ENCODE data around the gene PSME4.

Gene PSME4, protein sequence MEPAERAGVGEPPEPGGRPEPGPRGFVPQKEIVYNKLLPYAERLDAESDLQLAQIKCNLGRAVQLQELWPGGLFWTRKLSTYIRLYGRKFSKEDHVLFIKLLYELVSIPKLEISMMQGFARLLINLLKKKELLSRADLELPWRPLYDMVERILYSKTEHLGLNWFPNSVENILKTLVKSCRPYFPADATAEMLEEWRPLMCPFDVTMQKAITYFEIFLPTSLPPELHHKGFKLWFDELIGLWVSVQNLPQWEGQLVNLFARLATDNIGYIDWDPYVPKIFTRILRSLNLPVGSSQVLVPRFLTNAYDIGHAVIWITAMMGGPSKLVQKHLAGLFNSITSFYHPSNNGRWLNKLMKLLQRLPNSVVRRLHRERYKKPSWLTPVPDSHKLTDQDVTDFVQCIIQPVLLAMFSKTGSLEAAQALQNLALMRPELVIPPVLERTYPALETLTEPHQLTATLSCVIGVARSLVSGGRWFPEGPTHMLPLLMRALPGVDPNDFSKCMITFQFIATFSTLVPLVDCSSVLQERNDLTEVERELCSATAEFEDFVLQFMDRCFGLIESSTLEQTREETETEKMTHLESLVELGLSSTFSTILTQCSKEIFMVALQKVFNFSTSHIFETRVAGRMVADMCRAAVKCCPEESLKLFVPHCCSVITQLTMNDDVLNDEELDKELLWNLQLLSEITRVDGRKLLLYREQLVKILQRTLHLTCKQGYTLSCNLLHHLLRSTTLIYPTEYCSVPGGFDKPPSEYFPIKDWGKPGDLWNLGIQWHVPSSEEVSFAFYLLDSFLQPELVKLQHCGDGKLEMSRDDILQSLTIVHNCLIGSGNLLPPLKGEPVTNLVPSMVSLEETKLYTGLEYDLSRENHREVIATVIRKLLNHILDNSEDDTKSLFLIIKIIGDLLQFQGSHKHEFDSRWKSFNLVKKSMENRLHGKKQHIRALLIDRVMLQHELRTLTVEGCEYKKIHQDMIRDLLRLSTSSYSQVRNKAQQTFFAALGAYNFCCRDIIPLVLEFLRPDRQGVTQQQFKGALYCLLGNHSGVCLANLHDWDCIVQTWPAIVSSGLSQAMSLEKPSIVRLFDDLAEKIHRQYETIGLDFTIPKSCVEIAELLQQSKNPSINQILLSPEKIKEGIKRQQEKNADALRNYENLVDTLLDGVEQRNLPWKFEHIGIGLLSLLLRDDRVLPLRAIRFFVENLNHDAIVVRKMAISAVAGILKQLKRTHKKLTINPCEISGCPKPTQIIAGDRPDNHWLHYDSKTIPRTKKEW (N-terminal part only)

DNA sequence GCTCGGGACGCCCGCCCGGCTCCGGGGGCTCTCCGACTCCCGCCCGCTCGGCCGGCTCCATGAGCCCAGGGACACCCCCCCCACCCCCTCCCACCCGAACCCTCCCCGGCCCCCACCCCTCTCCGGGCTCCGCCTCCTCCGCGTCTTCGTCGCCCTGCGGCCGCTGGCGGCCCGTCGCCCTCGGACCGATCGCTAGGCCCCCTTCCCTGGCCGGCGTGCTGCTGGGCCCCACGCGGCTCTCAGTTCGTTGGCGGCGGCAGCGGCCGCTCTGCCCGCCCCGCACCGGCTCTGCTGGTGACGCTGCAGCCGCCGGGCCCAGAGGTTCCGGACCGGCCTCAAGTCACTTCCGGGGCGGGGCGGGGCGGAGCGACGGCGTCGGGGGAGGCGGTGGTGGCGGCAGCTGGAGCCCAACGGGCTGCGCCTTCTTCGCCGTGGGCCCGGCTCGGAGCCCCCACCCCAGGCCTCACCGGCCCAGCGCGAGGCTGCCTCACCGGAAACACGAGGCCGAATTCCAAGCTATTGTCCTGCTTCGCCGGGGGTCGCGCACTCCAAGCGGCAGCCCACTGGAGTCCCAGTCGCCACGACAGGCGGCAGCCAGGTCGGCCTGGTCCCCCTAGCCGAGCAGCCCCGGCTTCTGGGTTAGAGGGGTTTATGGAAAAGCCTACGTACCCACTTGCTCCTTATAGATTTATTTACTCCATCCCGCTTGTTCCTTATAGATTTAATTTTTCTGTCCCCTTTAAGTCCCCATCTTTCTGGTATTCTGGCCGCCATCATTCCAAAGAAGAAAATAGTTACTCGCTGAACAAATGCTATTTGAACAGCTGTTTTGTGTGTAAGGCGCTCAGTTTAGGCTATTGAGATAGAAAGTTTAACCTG, at the start of gene PSME4:
TSS of gene PSME4 (minus strand) at position 270 of the 879 bp plus-strand sequence. CDS start at position 61, 209 bp downstream.
- DNase-seq, result peak; percentile 70

- DNase-seq, result no peak
Observed at GRCh38 chr2:54015798-54016699, 45.3 kb upstream of the PSME4 start.

- DNase-seq, result no peak
Observed at GRCh38 chr2:54013996-54014395, 43.2 kb upstream of the PSME4 start.

DNA sequence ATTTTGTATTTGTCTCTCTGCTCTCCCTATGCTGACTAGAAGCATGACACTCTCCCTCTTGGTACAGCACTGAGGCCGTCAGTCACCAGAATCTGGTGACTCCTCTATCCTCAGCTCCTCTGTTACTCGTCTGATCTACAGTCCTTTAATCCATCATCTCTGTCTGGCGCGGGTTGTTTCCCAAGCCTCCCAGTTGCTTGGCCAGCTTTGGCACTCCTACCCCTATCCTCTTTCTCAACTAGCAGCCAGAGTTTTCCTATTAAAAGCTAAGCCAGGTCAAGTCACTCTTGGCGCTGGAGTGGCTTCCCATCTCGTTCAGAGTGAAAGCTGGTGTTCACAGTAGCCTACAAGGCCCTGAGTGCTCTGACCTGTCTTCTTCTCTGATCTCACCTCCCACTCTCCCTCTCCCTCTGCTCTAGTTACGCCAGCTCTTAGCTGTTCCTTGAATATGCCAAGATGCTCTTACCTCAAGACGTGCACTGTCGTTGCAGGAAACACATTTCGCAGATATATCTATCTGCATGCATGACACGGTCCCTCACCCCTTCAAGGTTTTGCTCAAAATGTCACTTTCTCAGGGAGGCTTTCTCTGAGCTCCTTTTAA, 41.8 kb upstream of the PSME4 start:
- DNase-seq, result no peak

DNA sequence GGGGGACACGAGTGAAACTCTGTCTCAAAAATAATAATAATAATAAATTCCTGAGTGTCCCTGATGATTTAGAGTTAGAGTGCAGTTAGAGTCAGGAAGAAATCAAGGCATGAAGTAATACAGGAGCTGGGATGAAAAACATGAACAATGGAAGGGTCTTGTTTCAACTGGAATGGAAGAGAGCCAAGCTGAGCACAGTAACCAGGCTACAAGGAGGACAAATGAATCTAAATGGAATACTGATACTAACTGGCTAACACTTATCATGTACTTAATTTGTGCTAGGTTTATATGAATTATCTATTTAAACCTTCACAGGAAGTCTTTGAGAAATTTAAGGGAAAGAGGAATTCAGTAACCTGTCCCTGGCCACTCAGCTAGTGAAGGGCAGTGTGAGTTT, 38.8 kb upstream of the PSME4 start:
- DNase-seq, result no peak

GRCh38 chr2:54008439-54008838, 37.6 kb upstream of the PSME4 start:
- no peak for DNase-seq

- no peak for DNase-seq
Observed at GRCh38 chr2:54000524-54000923, 29.7 kb upstream of the PSME4 start.

DNA sequence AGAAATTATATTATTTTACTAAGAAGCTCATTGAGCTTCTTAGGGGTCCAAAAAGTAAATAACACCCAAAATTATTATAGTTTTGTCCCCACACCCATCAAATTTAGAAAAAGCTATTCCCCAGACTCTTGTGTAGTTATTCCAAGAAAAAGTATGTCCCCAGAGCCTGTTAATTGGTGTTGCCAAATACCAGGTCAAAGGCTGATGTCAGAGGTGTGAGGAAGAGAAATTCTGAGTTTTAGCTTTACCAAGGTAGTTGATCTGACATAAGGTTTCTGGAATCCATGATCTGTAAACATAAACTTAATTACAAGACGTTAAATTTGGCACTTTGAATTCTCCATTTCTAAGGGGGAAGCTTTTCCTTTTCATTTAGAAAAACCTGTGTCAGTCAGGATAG, 29.3 kb upstream of the PSME4 start:
- no peak for DNase-seq

DNA sequence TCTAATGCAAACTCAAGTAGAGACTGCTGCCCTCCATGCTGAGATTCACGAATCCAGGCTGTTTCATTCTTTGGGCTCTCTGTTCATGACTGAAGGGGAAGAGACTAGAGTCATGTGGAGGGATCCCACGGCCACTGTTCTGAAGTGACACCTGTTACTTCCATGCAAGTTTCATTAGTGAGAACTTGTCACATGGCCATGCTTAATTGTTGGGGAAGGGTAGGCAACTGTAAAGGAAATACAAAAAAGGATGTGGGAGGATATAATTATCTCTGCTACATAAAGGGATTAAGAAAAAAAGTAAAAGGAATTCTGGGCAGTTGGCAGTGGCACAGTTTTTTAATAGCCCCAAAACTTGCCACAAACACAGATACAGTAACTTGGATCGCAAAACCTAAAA, 28.0 kb upstream of the PSME4 start:
- DNase-seq, result no peak

DNA sequence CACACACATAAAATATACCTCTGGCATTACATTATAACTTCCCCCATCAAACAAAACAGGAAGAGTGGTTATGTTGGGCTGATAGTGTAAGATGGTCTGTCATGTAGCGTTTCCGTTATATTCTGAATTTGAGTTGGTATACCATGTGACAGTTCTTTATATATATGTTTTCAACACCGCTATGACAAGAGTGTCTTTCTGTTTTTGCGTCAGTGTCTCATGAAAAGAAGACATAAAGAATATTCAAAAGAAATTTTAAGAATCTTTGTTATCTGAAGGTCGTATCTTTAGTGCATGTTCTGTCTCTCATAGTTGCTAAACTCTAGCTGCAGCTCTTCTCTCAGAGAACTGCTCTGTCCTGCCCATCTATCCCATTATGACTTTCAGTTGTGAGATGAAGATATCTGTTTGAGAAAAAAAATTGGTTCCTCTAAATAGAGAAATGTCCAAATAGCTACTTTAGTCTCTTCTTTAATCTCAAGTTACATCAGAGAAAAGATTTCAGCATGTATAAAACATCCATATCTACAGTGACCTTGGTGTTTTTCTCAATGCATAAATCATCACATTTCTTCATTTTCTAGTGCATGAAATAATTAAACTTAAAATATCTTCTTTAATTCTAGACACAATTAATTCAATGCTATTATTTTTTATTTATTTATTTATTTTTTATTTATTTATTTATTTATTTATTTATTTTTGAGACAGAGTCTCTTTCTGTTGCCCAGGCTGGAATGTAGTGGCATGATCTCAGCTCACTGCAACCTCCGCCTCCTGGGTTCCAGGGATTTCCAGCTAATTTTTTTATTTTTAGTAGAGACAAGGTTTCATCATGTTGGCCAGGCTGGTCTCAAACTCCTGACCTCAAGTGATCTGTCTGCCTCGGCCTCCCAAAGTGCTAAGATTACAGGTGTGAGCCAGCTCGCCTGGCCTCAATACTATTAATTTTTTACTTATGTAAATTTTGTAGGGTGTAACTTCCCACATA, 24.3 kb upstream of the PSME4 start:
- no peak for DNase-seq

DNA sequence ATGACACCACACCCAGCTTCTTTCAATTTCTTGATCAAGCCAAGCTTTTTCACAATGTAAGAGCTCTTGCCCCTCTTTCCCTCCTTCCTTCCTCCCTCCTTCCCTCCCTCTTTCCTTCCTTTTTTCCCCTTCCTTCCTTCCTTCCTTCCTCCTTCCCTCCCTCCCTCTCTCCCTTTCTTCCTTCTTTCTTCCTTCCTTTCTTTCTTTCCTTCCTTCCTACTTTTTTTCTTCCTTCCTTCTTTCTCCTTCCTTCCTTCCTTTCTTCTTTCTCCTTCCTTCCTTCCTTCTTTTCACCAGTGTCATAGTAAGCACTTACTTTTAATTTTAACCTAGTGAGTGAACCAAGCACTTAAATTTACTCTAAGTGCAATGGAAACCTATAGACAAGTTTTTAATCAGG, 21.2 kb upstream of the PSME4 start:
- DNase-seq, result no peak

DNA sequence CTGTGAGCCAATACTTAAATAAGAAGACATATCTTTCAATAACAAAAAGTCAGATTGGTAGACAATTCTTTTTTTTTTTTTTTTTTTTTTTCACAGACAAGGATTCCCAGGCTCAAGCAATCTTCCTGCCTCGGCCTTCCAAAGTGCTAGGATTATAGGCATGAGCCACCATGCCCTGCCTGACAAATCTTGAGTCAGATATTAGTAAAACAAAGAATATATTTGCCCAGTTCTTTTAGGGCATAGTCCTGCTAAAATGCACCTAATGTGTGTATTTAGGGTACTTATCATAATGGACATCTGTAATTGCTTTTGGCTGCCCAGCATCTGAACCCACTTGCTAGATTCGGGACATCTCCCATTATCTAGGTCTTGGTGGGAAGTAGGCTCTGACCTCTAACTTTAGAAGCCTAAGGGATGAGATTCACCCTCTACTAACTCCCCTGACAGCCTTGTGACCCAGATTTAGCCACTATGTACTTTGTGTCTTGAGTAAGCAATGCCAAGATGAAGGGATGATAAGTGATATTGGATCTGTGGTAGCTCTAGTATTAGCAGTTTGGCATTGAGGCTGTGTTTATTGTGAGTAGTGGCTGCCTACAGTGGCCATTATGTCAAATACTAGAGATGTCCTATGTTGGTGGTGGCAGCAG, 18.5 kb upstream of the PSME4 start:
- no peak for DNase-seq

GRCh38 chr2:53987336-53987921, 16.6 kb upstream of the PSME4 start:
- peak; percentile 23 for DNase-seq

- no peak for DNase-seq
Observed at GRCh38 chr2:53985646-53986045, 14.9 kb upstream of the PSME4 start.

- DNase-seq, result peak; percentile 9
Observed at GRCh38 chr2:53969968-53970723, 647 bp downstream of the PSME4 start.

DNA sequence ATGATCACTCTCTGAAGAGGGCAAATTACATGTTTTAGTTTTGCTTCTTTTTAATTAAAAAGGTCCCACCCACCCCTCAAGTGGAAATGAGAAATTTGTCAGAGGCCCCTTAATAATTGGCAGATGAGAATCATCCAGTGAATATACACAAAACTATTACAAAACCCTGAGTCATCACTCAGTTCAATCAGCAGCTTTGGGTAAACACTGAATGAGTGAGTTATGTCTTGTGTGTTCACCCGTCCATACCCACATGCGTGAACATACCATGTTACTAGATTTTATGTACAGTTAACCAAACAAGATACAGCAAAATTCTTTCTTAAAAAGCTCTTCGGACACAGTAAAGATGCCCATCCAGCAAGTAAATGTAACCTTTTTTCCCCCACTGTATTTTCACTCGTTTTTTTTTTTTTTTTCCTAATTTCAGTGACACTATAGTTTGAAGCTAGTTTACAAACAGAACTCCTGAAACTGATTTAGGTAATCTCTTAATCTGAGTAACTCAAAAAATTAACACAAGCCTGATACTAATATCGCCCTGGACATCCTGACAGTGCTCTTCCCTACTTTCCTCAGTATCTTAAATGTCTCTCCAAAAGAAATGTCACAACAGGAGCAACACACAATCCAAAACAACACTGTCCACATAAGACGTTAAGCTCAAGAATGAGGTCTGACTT, 1.4 kb downstream of the PSME4 start:
- DNase-seq, result peak; percentile 76

Data from kidney glomerular epithelial cell (primary cell).